Measurements from ENCODE around the gene ABITRAM.
"Not testable (repeated sequence)": the region's sequence is repeated elsewhere in the genome, so short reads cannot be mapped to it uniquely, and the experiment has no call there.

The ABITRAM gene

DNA sequence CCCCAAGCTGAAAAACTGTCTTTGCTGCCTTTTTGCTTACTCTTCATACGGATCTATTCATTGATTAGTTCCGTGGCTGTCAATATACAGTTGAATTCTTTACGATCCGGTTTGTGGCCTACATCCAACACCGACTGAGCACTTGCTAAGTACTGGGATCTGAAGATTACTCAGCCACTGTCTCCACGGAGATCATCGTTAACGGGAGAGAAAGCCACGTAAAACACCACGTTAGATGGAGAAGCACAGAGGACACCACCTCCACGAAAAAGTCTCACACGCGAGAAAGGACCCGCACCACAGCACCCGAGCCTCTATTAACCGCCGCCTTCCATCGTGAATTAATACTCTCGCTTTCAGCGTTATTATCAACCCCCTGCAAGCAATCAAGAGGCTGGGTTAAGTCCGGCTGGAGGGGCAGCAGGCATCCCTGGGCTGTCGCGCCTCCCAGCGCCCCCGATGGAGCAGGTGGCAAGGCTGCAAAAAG is 926 bp upstream of the ABITRAM start:
- no peak for DNase-seq

DNA sequence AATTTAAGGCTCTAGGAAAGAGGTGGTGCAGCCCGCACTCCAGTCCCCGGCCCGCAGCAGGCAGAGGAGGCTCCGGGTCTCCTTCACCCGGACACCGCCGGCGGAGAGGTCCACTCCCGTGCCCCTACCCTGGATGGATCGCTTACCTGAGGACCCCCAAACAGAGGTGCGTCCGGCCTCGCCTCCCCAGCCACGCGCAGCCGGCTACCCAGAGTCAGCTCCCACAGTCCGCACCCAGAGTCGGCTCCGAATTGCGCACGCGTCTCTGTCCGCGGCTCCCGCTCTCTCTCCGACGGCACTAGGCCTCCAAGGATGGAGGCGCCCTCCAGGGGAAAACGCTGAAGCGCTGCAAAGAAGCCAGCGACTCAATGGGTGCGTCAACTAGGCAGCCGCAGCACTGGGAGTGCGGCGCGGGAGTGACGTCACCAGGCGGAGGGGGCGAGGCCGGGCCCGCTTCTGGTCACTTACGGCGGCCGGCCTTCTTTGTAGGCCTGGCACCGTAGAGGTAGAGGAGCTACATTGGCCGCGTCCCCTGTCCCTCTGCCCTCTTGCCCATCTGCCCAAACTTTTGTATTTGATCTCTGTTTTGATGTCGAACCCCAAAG is 380 bp upstream of the ABITRAM start, which contains the start of gene ELP1:
Gene ELP1 (minus strand): TSS at position 407 of the 605 bp plus-strand sequence. CDS start 2,978 bp downstream, outside the sequence.
- DNase-seq: peak; percentile 94

DNA sequence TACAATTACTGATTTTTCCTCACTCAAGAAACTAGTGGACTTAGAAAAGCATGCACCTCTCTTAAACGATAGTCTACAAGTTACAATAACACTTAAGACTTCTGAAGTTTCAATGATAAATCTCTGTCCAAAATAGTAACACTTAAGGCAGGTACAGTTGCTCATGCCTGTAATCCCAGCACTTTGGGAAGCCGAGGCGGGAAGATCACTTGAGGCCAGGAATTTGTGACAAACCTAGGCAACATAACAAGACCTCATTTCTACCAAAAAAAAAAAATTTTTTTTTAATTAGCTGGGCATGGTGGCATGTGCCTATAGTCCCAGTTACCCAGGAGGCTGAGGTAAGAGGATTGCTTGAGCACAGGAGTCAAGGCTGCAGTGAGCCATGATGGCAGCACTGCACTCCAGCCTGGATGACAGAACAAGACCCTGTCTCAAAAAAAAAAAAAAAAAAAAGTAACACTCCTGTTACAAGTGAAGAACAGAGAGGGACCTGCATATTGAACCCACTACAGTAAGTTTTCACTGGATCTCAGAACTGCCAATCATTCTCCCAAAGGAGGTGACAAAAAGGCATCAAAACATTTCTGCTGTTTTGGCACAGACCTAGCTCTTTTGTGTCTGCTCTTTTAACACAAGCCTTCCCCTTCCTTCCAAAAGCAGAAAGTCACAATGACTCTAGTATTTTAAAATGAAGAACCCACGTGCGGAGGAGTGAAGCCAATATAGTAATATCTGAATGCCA is 3.5 kb downstream of the ABITRAM start:
- DNase-seq: no peak

DNA sequence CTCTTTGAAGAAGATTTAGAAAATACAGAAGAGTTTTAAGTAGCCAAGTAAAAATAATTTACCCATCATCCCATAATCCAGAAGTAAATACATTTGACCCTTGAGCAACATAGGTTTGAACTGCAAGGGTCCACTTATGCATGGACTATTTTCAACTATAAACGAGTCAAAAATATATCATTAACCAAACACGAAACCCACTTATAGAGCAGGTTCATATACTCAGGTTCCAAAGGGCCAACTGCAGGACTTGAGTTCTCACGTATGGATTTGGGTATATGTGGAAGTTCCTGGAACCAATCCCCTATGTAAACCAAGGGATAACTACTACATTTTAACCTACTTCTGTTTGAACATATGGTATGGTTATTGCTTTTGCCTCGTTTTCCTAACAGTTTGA is 5.8 kb downstream of the ABITRAM start:
- DNase-seq: no peak

DNA sequence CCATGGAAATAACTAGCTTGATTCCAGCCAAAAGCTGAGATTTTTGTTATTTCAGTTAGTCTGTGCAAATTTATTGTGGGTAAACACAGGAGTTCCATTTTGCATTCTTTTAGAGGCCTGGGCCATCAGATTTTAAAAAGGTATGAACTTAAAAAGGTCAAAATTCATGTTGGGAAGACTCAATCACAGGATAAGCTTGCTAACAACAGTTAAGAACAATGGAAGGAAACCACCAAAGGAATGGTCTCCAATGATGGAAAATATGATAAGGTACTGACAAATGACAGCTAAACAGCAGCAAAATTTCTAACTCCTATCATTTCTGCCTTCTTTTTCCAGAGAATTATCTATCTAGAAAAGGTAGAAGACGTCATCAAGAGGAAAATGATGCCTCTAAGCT is 16.0 kb downstream of the ABITRAM start:
- DNase-seq: no peak

DNA sequence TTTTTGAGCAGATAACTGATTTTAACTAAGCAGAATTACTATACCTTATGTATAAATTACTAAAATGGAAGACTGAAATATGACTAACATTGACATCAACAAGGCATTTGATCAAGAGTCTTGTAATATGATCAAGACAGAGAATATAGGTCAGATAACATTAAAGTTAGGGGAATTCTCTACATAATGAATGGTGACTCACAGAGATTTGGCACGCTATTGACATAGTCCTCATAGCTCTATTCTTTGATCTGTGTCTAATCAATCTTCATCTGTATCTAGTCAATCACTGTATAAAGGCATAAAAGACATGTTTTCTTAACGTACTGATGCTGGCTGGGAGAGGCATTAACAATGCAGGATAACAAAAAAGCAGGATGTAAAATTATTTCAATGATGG is 17.4 kb downstream of the ABITRAM start:
- no peak for DNase-seq

DNA sequence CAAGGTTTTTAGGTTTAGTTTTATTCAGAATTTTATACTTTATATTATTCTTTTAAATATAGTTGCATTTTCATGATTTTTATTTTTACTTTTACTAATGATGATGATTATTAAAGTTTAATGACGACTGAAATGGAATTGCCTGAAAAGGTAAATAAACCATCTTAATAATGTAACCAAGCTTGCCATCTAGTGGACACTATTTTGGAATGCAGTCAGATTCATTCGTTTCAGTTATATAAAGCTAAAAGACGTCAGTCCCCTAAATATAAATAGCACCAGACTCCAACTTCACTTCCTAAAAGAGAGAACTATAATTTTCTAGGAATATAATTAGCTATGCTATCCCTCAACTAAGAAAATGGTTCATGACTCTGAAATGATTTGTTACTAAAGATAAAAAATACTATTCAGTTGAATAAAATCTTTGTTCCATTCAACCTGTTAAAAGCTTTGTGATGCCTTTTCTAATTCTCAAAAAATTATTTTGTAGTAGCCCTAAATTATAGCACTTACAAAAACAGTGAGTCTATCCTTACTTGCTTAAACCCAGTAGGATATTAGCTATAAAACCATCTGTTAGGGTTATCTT is 19.9 kb downstream of the ABITRAM start:
- DNase-seq: no peak

DNA sequence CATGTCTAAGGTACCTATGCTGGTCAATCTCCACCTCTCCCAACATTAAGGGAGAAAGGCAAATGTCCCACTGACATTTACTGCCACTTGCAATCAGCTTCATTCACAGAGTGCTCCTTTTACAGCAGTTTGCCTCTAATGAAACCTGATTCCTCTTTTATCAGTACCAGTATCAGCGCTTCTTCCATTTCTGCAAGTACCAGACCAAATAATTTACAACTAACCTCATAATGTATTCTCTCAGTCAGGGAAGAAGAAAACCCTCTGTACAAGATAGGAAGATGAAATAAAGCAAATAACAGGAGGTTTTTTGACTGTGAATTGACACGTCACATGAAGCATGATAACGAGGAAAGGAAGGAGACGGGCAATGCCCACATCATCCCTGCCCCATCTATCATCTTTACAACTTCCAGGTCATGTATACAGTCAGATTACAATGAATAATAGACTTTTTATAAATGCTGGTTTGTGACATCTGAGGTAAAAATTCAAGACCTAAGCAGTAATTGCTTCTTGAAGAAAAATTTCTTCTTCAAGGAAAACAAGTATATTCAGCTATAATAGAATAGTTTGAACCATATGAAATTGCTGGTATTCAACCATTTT is 21.9 kb downstream of the ABITRAM start:
- no peak for DNase-seq

DNA sequence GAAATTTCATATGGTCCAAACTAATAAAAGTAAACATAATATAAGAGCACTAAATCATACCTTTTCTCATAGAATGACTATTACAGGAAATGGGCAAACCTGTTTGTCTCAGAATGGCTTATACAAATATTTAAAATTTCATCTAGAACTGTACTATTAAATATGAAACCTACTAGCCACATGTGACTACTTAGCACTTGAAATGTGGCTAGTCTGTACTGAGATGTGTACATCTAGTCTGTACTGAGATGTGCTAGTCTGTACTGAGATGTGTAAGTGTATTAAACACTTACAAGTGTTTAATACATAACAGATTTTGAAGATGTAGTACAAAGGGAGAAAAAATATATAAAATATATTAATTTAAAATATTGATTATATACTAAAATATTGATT is 22.4 kb downstream of the ABITRAM start:
- DNase-seq: no peak

DNA sequence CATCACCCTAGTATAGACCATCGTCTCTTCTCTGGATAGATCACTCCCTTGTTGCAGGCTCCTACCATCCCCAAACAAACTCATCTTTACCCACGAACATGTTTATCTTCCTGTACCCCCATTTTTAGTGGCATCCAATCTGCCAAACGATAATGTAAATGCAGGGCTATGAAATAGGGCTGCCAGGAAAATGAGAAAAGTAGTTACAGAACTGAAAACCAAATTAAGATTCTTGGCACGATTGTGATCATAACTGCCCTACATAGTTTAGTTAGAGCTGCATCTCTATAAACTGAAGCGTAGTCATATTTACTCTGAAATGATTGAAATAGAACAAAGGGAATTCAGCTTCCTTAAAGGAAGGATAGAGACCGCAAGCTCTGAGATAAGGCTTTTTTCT is 26.1 kb downstream of the ABITRAM start:
- no peak for DNase-seq

DNA sequence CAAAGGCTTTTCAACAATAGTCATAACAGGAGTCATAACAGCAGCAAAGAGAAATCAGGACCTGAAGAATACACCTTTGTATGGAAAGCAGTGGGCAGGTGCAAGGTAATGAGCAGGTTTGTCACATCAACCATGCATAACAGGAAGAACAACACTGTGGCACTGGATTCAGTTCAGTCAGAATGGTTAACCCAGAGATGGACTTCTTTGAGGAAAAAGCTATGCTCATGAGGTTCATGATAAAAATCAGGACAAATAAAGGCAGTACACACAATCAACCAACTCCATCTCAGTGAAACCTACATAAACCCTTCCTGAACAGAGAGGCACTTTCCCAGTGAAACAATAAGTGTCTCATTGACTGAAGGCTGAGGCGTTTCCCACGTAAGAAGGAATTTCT is 27.0 kb downstream of the ABITRAM start:
- no peak for DNase-seq

DNA sequence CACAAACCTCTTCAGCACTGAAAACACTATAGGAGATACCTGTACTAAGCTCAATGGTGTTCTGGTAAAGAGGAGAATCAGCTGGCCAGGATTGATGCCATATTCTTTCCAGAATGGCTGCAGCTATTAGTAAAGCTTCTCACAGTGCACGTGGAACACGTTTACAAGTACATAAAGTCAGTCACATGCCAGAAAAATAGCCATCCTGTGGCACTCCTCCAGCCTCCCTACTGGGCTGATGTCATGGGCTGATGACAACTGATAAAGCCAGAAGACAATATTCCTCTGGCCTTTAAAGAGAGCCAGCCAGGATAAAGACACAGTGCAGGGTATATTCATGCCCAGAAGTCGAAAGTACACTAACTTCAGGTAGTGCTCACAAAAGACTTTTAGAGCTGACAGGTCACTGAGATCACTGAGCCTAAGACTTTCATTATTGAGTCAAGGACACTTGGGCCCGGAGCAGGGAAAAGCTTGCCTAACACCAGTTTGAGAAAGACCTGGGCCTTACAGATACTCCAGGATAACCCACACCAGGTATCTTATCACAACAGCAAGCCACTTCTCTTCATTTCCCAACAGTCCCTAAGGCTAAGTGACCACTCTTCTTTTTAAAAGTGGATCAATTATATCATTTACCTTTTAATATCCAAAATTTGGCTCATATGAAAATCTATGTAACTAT is 29.4 kb downstream of the ABITRAM start:
- no peak for DNase-seq

DNA sequence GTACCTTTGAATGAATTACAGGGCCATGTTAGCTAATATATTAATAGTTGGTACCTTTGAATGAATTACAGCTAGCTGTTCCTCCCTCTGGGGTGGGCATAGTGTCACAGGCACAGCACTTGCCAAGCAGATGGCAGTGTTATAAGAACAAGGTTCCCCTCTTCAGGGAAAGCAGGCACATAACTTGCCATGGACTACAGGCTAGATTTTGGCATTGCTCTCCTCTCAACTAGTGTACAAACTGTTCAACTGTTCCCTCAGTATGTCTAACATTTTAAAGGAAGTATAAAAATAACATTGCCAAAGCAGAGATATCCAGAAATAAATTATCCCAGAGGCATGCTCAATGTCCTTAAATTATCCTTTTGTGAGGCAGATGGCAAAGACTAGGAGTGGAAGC is 33.7 kb downstream of the ABITRAM start:
- no peak for DNase-seq

DNA sequence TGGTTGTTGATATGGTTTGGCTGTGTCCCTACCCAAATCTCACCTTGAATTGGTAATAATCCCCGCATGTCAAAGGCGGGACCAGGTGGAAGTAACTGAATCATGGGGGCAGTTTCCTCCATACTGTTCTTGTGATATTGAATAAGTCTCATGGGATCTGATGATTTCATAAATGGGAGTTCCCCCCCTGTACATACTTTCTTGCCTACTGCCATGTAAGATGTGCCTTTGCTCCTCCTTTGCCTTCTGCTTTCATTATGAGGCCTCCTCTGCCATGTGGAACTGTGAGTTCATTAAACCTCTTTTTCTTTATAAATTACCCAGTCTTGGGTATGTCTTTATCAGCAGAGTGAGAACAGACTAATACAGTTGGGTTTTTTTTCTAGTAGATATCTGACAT is 37.2 kb downstream of the ABITRAM start:
- DNase-seq: not testable (repeated sequence)

DNA sequence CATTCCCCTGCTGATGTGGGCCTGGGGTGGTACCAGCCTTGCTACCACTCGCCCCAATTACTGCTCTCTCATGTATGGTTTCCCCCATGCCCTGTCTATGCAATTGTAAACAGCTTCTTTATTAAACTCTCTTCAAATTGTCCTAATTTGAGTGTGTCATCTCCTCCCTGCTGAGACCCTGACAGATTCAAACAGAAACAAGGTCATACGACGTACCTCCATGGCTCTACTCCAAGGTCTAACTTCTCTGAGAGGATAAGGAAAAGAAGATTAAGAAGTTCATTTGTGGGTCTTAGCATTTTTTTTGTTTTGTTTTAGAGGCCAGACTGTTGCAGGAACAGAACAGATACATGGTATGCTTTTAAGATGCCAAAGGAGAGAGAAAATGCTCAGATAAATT is 38.0 kb downstream of the ABITRAM start:
- no peak for DNase-seq

DNA sequence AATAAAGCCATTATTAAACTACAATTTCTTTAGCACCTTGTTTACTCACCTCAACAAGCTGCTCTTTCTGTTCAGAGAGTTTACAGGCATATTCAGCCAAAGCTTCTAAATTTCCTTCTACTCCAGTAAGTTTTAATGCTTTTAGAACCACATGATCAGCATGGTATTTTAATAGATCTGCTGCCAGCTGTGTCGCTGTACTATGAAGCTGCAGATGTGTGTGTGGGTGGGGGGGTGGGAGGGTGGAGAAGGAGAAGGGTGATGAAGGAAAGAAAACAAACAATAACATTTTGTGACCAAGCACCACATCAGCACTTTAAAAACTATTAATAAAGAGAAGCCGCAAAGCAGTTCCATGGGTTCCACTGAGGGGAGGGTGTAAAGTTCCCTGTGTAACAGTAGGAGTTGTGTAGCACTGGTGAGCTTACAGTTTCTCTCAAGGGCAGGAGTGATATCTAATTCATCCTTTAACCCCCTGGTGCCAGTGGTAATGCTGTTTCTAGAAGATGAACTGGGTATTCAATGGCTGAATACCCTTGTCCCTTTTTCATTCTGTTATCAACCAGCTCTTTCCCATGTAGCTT is 38.5 kb downstream of the ABITRAM start:
- peak; percentile 19 for DNase-seq

DNA sequence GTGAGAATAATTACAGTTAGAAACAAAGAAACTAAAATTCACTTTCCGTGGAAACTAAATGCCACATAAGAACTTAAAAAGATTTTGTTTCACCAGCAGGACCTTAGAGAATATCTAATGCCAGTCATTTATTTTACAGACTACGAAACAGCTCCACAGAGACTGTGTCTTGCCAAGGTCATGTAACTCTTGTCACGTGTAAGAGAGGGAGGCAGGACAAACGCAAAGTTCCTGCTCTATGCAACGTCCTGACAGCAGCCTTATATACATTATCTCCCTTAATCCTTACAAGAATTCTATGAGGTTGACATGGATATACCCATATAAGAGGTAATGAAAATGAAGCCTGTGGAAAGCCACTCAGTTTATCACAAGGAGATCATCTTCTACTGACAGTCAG is 39.7 kb downstream of the ABITRAM start:
- no peak for DNase-seq

DNA sequence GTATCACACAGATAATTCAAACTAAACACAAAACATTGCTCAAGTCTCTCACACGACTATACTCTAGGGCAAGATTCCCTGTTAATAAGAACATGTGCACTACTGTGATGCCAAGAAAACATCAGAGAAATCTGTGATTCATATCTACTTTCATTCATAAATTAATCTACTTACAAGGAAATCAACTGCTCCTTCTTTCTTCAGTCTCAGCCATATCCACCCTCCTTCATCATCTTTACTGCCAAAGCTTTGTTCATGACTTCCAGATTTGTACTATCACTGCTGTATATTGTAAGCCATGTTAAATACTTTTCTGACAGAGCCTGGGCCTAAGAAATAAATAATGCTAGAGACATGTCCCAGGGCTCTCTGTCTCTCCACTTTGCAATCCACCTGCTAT is 44.0 kb downstream of the ABITRAM start:
- no peak for DNase-seq

DNA sequence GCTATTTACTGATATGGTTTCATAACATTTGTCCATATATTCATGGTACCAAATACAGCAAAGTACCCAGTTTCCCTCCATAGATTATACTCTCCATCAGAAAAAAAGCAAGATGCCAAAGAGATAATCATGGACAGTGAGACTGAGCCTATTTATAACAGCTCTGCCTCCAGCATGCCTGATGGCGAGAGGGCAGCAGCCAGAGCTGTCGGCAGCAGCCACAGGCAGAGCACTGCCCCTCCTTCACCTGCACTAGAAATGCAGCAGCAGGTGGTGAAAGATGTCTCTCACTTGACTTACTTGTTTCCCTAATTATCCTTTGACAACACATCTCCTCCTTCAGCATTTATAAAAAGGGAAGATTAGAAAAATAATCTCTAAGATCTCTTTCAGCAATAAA is 46.7 kb downstream of the ABITRAM start:
- DNase-seq: no peak

DNA sequence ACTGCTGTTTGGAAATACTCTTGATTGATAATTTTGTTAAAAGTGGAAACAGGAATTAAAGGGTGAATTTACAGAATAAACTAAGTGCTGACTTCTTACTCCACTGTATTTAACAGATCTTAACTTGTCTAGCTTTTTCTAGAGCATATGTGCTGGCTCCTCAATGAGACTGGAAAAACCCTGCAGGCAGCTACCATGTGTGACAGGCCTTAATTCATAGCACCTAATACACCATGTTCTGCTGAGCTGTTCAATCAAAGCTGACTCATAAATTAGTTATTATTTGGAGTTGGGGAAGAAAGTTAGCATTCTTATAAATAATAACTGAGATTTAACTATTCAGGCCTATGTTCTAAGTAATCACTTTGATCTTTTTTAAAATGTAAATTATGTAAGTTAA is 49.7 kb downstream of the ABITRAM start:
- no peak for DNase-seq

All from femur (tissue), 1 donor.